ENCODE data around the gene IDI2. TPM values are rescaled to one million over a fixed set of nuclear protein-coding genes. Genes with fewer than 3 reads are reported as not detected.
A peak's percentile ranks its signal among the peaks of the same experiment; 100 is the strongest.

The IDI2 gene
- total RNA-seq, 6 experiments from 2014 or later: not detected

GRCh38 chr10:988667-989545 lies 36.8 kb downstream of the IDI2 start:
- Histone ChIP-seq H3K27ac (peak overlapping the region; percentile 63 to 82 (median 81)), H3K4me1 (peaks cover 0 to 24% (median 5%) of the 10 kb centered on the region in 4 donors), H3K4me3 (peak overlapping the region; percentile 95 to 99 (median 99)), H3K27me3 (no peaks in the 10 kb centered on the region), H3K9me3 (no peaks in the 10 kb centered on the region), H3K36me3 (peaks cover 0 to 11% (median 1%) of the 10 kb centered on the region in 4 donors)
- DNase-seq: no peak
- no peak for ATAC-seq
- WGBS (ENCODE audit: insufficient coverage, low coverage, low lambda C conversion rate, missing lambda C conversion rate): 14% methylated on average over 22 of the region's 42 CpGs
- intact Hi-C loops (cut with DNase I): no loop called here
- TF ChIP-seq, protein P1, sequence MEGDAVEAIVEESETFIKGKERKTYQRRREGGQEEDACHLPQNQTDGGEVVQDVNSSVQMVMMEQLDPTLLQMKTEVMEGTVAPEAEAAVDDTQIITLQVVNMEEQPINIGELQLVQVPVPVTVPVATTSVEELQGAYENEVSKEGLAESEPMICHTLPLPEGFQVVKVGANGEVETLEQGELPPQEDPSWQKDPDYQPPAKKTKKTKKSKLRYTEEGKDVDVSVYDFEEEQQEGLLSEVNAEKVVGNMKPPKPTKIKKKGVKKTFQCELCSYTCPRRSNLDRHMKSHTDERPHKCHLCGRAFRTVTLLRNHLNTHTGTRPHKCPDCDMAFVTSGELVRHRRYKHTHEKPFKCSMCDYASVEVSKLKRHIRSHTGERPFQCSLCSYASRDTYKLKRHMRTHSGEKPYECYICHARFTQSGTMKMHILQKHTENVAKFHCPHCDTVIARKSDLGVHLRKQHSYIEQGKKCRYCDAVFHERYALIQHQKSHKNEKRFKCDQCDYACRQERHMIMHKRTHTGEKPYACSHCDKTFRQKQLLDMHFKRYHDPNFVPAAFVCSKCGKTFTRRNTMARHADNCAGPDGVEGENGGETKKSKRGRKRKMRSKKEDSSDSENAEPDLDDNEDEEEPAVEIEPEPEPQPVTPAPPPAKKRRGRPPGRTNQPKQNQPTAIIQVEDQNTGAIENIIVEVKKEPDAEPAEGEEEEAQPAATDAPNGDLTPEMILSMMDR (IDR thresholded peaks at IDR 0.05): no peak
- TF ChIP-seq POLR2A (IDR thresholded peaks at IDR 0.05): no peak

DNA sequence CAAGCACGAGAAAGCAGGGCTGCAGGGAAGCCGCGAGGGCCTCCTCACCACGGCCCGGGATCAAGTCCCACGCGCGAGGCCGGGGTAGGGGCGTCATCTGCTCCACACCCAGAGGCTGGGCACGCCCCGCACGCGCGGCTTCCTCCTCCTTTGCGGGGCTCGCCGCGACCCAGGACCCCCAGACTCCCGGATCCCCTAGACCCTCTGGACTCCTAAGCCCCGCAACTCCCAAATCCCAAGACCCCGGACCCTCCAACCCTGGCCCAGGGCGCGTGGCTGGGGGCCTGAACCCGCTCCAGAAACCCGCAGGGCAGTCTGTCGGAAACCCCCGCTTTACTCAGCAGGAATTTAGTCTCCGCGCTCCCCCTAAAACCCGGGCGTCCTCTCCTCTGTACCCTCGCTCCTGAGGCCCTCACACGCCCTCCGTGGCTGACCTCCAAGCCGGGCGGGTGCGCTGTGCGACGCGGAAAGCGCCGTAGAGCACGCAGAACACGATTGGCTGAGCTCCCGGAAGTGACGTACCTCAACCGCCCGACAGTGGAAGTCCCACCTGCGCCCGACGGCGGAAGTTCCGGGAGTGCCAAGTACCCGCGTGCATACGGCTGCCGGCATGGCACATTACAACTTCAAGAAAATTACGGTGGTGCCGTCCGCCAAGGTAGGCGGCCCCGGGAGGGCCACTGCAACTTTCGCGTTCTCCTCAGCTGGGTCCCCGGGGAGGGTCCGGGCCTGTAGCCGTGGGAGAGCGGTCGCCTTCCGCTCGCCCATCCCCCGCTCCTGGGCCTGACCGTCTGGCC lies 37.6 kb downstream of the IDI2 start, which contains the start of gene GTPBP4:
Gene GTPBP4, plus strand, starts transcription at position 565 of the 797 bp plus-strand sequence. Its CDS starts 46 bp downstream, at position 611.
- DNase-seq (peak; percentile 99), ATAC-seq (peak; percentile 99)
- Histone ChIP-seq H3K4me1 (peaks cover 0 to 24% (median 5%) of the 10 kb centered on the region in 4 donors), H3K4me3 (peak within 1 kb of the TSS; percentile 95 to 99 (median 99)), H3K27me3 (no peaks in the 10 kb centered on the region), H3K36me3 (peaks cover 0 to 3% (median 0%) of the 10 kb centered on the region in 4 donors), H3K9me3 (no peaks in the 10 kb centered on the region), H3K27ac (peak within 1 kb of the TSS; percentile 63 to 82 (median 81))
- WGBS (ENCODE audit: insufficient coverage, low coverage, low lambda C conversion rate, missing lambda C conversion rate): 0% methylated on average over 13 of the region's 74 CpGs
- TF ChIP-seq POLR2A (IDR thresholded peaks at IDR 0.05): peak; percentile 73
- TF ChIP-seq, protein P1 (IDR thresholded peaks at IDR 0.05): peak in 3 of 4 donors; percentile 19 to 46 (median 32)
- intact Hi-C loops (cut with DNase I): no loop called here

- DNase-seq (no peak), ATAC-seq (no peak)
- 2% methylated on average over 7 of the region's 7 CpGs for WGBS (ENCODE audit: insufficient coverage, low coverage, low lambda C conversion rate, missing lambda C conversion rate)
- Histone ChIP-seq H3K9me3 (no peaks in the 10 kb centered on the region), H3K4me1 (peaks cover 0 to 24% (median 5%) of the 10 kb centered on the region in 4 donors), H3K4me3 (peak overlapping the region; percentile 95 to 99 (median 99)), H3K27me3 (no peaks in the 10 kb centered on the region), H3K36me3 (no peaks in the 10 kb centered on the region), H3K27ac (peak overlapping the region; percentile 63 to 82 (median 81))
- intact Hi-C loops (cut with DNase I): no loop called here
- TF ChIP-seq, protein P1 (IDR thresholded peaks at IDR 0.05): no peak
- TF ChIP-seq POLR2A (IDR thresholded peaks at IDR 0.05): no peak
Observed at GRCh38 chr10:987620-987869, 38.1 kb downstream of the IDI2 start.

DNA sequence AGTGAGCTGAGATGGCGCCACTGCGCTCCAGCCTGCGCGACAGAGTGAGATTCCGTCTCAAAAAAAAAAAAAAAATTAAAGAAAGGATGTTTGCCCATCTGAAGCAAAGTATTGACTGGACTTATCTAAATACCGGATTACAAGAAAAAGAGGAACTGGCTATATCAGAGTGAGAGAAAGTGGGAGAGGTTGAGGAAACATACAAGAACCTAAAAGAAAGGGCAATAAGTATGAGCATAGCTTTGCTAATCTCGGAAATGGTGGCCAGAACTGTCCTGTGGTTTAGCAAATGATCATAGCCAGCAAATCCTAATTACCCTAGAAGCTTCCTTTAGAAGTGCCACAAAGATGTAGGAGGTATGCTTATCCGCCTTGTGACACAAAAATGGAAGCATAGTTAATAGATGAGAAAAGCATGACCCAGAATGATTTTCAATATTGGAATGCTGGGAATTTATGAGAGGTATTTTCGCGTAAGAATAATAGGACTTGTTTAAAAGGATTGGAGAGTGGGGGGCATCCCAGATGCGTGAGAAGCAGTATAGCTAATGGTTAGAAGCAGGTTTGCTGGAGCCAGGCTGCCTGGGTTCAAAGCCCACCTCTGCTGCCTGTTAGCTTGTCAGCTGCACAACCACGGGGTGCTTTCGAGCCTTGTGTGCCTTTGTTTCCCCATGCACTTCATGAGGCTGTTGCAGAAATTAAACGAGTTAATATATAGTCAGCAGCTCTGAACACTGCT lies 38.6 kb downstream of the IDI2 start:
- no peaks in the 10 kb centered on the region for H3K27me3 ChIP-seq
- 77% methylated on average over 11 of the region's 14 CpGs for WGBS (ENCODE audit: insufficient coverage, low coverage, low lambda C conversion rate, missing lambda C conversion rate)
- H3K27ac ChIP-seq: no peak overlapping the region
- DNase-seq (no peak), ATAC-seq (no peak)
- peaks cover 0 to 24% (median 5%) of the 10 kb centered on the region in 4 donors for H3K4me1 ChIP-seq
- H3K4me3 ChIP-seq: peak overlapping the region; percentile 95 to 99 (median 99)
- intact Hi-C loops (cut with DNase I): no loop called here
- no peak for TF ChIP-seq POLR2A (IDR thresholded peaks at IDR 0.05)
- TF ChIP-seq, protein P1 (IDR thresholded peaks at IDR 0.05): no peak
- H3K9me3 ChIP-seq: no peaks in the 10 kb centered on the region
- no peaks in the 10 kb centered on the region for H3K36me3 ChIP-seq

Measured in right lobe of liver (tissue), 6 donors.